Hepatocyte (in vitro differentiated cells): ENCODE measurements around the gene EIF2B2. TPM values are rescaled to one million over a fixed set of nuclear protein-coding genes. Genes with fewer than 3 reads are reported as not detected.

ENCODE experiments used
- DNase-seq: peaks from one replicate; pipeline ENCODE4 v3.0.0-alpha.2; 2016; ENCODE audit warnings: low spot score
- H2AFZ ChIP-seq: fragments of 200-600 bp; sonication (generic); 2 replicates; pipeline ENCODE4 v1.6.0; 2016; ENCODE audit warnings: antibody characterized with exemption, mild to moderate bottlenecking
- H3K27ac ChIP-seq: fragments of 200-600 bp; sonication (generic); 2 replicates; pipeline ENCODE4 v1.5.1; 2016; ENCODE audit warnings: mild to moderate bottlenecking
- H3K27me3 ChIP-seq: fragments of 200-600 bp; sonication (generic); 2 replicates; pipeline ENCODE4 v1.6.1; 2016
- H3K36me3 ChIP-seq: fragments of 200-600 bp; sonication (generic); replicated peaks from 2 replicates; pipeline ENCODE4 v1.5.1; 2016; ENCODE audit warnings: low read depth; ENCODE audit not compliant: insufficient read depth
- H3K4me1 ChIP-seq: fragments of 200-600 bp; sonication (generic); 2 replicates; pipeline ENCODE4 v1.5.1; 2016; ENCODE audit warnings: mild to moderate bottlenecking, moderate library complexity; ENCODE audit not compliant: insufficient read depth
- H3K4me2 ChIP-seq: fragments of 200-600 bp; sonication (generic); 2 replicates; pipeline ENCODE4 v1.6.0; 2016
- H3K4me3 ChIP-seq: fragments of 200-600 bp; sonication (generic); 2 replicates; pipeline ENCODE4 v1.5.1; 2016; ENCODE audit warnings: mild to moderate bottlenecking
- H3K79me2 ChIP-seq: fragments of 200-600 bp; sonication (generic); 2 replicates; pipeline ENCODE4 v1.6.0; 2017; ENCODE audit warnings: mild to moderate bottlenecking
- H3K9me2 ChIP-seq: fragments of 200-600 bp; sonication (generic); replicated peaks from 2 replicates; pipeline ENCODE4 v1.6.0; 2017; ENCODE audit warnings: mild to moderate bottlenecking; ENCODE audit not compliant: insufficient read depth
- H3K9me3 ChIP-seq: fragments of 200-600 bp; sonication (generic); 2 replicates; pipeline ENCODE4 v1.5.1; 2016; ENCODE audit warnings: low read depth, mild to moderate bottlenecking
- H4K20me1 ChIP-seq: fragments of 200-600 bp; sonication (generic); 2 replicates; pipeline ENCODE4 v1.6.0; 2016; ENCODE audit warnings: mild to moderate bottlenecking; ENCODE audit not compliant: insufficient read depth, poor library complexity, severe bottlenecking
- EZH2 ChIP-seq: fragments of 200-600 bp; sonication (generic); IDR thresholded peaks from 2 replicates; pipeline ENCODE4 v1.6.1; 2016; ENCODE audit warnings: antibody characterized with exemption, mild to moderate bottlenecking, borderline replicate concordance
- EZH2phosphoT487 ChIP-seq: fragments of 200-600 bp; sonication (generic); IDR thresholded peaks from one replicate; pipeline ENCODE4 v1.6.1; 2018; ENCODE audit warnings: antibody characterized with exemption, mild to moderate bottlenecking, low read depth, moderate library complexity; ENCODE audit not compliant: unreplicated experiment, severe bottlenecking
- WGBS: methylation state at CpG from one replicate; pipeline ENCODE4 v1.1.6; 2016; ENCODE audit warnings: low lambda C conversion rate; ENCODE audit errors: missing lambda C conversion rate; 5-methylcytosine and 5-hydroxymethylcytosine counted together
- polyA plus RNA-seq: library from polyadenylated mRNA; unstranded; fragments of >200 nt; fragmentation: Nextera tagmentation; extraction: Ambion mirVana; gene quantifications from 2 replicates; pipeline ENCODE4 v1.2.1, GENCODE V29; 2016
- total RNA-seq: library from RNA; depleted of rRNA; stranded (reverse); fragments of >200 nt; gene quantifications from 2 replicates; pipeline ENCODE4 v1.2.3, GENCODE V29; 2014
- TF ChIP-seq, protein P1 (sequence below): fragments of 200-600 bp; sonication (generic); IDR thresholded peaks from 2 replicates; pipeline ENCODE4 v1.5.1; 2016; ENCODE audit warnings: antibody characterized with exemption, mild to moderate bottlenecking; ENCODE audit not compliant: poor library complexity

EIF2B2 gene
- total and polyA plus RNA-seq, 2 experiments from 2014 or later: 35.7 to 75.6 TPM

DNA sequence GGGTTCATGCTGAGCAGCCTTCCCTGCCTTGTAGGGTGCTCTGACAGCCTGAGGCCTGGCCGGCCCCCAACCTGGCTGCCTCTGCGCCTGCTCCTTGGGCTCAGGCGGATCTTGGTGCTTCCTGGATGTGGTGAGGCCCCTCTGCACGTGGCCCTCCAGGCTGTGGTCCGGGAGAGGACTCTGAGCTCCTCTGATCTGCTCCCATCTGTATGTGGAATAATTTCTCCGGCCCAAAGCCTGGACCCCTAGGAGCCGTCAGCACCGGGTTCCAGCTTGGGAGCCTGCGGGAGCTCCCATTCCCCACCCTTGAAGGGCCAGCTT, 21.3 kb upstream of the EIF2B2 start:
- DNase-seq: no peak
- Histone ChIP-seq H3K79me2 (no peaks in the 10 kb centered on the region), H3K36me3 (no peaks in the 10 kb centered on the region), H3K9me2 (no peaks in the 10 kb centered on the region), H3K27ac (peak overlapping the region; percentile 77), H3K4me2 (no peak overlapping the region), H3K4me1 (peaks cover 44% of the 10 kb centered on the region), H3K4me3 (no peak overlapping the region), H3K27me3 (no peaks in the 10 kb centered on the region), H4K20me1 (no peaks in the 10 kb centered on the region), H2AFZ (no peak overlapping the region), H3K9me3 (no peaks in the 10 kb centered on the region)
- 83% methylated on average over 9 of the region's 9 CpGs for WGBS
- TF ChIP-seq, protein P1, sequence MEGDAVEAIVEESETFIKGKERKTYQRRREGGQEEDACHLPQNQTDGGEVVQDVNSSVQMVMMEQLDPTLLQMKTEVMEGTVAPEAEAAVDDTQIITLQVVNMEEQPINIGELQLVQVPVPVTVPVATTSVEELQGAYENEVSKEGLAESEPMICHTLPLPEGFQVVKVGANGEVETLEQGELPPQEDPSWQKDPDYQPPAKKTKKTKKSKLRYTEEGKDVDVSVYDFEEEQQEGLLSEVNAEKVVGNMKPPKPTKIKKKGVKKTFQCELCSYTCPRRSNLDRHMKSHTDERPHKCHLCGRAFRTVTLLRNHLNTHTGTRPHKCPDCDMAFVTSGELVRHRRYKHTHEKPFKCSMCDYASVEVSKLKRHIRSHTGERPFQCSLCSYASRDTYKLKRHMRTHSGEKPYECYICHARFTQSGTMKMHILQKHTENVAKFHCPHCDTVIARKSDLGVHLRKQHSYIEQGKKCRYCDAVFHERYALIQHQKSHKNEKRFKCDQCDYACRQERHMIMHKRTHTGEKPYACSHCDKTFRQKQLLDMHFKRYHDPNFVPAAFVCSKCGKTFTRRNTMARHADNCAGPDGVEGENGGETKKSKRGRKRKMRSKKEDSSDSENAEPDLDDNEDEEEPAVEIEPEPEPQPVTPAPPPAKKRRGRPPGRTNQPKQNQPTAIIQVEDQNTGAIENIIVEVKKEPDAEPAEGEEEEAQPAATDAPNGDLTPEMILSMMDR: no peak
- TF ChIP-seq EZH2: no peak
- TF ChIP-seq EZH2phosphoT487: no peak

DNA sequence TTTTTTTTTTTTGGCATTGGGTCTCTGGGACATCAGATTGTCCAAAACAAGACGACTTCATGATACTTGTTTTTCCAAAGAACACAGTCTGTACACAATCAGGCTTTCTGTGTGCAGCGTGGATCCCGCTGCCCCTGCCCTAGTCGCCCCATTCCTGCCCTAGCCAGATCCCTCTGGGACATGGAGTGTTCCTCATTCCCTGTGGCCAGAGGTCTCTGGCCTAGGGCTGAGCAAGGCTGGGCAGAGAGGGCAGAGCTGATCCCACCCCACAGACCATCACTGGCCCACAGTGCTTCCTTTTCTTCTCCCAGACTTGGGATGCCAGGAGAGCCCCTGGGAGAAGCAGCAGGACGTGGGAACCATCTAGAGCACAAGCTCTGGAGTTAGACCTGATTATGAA, 20.9 kb upstream of the EIF2B2 start:
- Histone ChIP-seq H3K27ac (no peak overlapping the region), H3K4me3 (no peak overlapping the region), H2AFZ (no peak overlapping the region), H3K27me3 (no peaks in the 10 kb centered on the region), H3K4me1 (peaks cover 42% of the 10 kb centered on the region), H3K9me2 (no peaks in the 10 kb centered on the region), H4K20me1 (no peaks in the 10 kb centered on the region), H3K79me2 (no peaks in the 10 kb centered on the region), H3K9me3 (no peaks in the 10 kb centered on the region), H3K36me3 (no peaks in the 10 kb centered on the region), H3K4me2 (no peak overlapping the region)
- 98% methylated on average over 5 of the region's 5 CpGs for WGBS
- TF ChIP-seq EZH2 (no peak), EZH2phosphoT487 (no peak)
- TF ChIP-seq, protein P1: no peak
- DNase-seq: no peak

DNA sequence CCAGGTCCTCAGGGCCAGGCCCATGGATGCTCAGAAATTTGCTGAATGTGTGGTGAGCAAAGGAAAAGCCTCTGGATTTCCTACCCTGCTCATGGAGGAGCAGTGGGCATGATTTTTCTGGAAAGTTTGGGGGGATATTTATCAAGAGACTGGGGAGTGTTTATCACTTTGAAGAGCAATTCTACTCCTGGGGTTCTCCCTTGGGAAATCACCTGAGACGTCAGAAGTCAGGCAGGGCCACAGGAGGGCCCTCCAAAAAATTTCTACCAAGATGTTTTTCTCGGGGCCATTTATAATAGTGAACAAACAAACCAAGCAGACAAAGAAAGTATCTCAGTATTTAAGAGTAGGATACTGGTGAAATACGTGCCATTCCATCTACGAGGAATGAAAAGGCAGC, 20.1 kb upstream of the EIF2B2 start:
- H3K4me3 ChIP-seq: no peak overlapping the region
- no peaks in the 10 kb centered on the region for H3K9me3 ChIP-seq
- H4K20me1 ChIP-seq: no peaks in the 10 kb centered on the region
- H3K4me1 ChIP-seq: peaks cover 35% of the 10 kb centered on the region
- no peaks in the 10 kb centered on the region for H3K9me2 ChIP-seq
- 93% methylated on average over 4 of the region's 4 CpGs for WGBS
- no peak overlapping the region for H3K27ac ChIP-seq
- H3K36me3 ChIP-seq: no peaks in the 10 kb centered on the region
- no peaks in the 10 kb centered on the region for H3K27me3 ChIP-seq
- H2AFZ ChIP-seq: no peak overlapping the region
- no peaks in the 10 kb centered on the region for H3K79me2 ChIP-seq
- DNase-seq: no peak
- no peak overlapping the region for H3K4me2 ChIP-seq
- TF ChIP-seq EZH2phosphoT487 (no peak), EZH2 (no peak)
- TF ChIP-seq, protein P1: no peak

DNA sequence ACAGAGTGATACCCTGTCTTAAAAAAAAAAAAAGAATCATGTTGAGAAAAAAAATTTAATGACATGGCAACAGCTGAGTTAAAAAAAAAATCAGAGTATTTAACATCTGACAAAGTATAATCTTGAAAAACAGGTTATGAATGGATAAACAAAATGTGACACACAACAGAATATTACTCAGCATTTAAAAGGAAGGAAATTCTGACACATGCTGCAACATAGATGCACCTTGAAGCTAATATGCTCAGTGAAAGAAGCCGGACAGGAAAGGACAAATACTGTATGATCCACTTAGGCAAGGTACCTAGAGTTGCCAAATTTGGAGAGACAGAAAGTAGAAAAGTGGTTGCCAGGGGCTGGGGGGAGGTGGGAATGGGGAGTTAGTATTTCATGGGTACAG, 19.4 kb upstream of the EIF2B2 start:
- H3K27me3 ChIP-seq: no peaks in the 10 kb centered on the region
- WGBS: 94% methylated on average over 1 of the region's 1 CpG
- no peaks in the 10 kb centered on the region for H3K9me2 ChIP-seq
- H3K9me3 ChIP-seq: no peaks in the 10 kb centered on the region
- no peaks in the 10 kb centered on the region for H4K20me1 ChIP-seq
- H3K4me2 ChIP-seq: no peak overlapping the region
- no peak overlapping the region for H3K4me3 ChIP-seq
- H3K79me2 ChIP-seq: no peaks in the 10 kb centered on the region
- no peak for DNase-seq
- TF ChIP-seq, protein P1: no peak
- TF ChIP-seq EZH2phosphoT487: no peak
- no peak for TF ChIP-seq EZH2
- H3K4me1 ChIP-seq: peaks cover 28% of the 10 kb centered on the region
- no peak overlapping the region for H2AFZ ChIP-seq
- H3K36me3 ChIP-seq: no peaks in the 10 kb centered on the region
- H3K27ac ChIP-seq: no peak overlapping the region
